Endothelial cell of umbilical vein (primary cell): ENCODE measurements around the gene RNF227.

Source experiments
- CTCF ChIP-seq, 2 donors: IDR thresholded peaks; 1 replicate in 1 of 2; 2 replicates in 1 of 2; pipeline ENCODE4 v1.5.1; 2011; ENCODE audit warnings: low read length in 2 of 2, mild to moderate bottlenecking in 2 of 2, moderate library complexity in 2 of 2, control low read depth in 1 of 2, inconsistent platforms in 1 of 2, low read depth in 1 of 2; ENCODE audit not compliant: insufficient read depth in 1 of 2; ENCODE audit errors: extremely low read depth in 1 of 2
- EZH2 ChIP-seq: IDR thresholded peaks from 2 replicates; pipeline ENCODE4 v1.6.1; 2012; ENCODE audit warnings: borderline replicate concordance, low read depth, mild to moderate bottlenecking, moderate library complexity, low read length, inconsistent platforms; ENCODE audit not compliant: severe bottlenecking
- FOS ChIP-seq: IDR thresholded peaks from 2 replicates; pipeline ENCODE4 v1.6.1; 2011; ENCODE audit warnings: mild to moderate bottlenecking, low read length, moderate library complexity, borderline replicate concordance; ENCODE audit not compliant: insufficient read depth
- GATA2 ChIP-seq: IDR thresholded peaks from 2 replicates; pipeline ENCODE4 v1.7.0; 2011; ENCODE audit warnings: low read depth, mild to moderate bottlenecking, moderate library complexity, mixed read lengths, low read length; ENCODE audit not compliant: insufficient read length, insufficient read depth
- JUN ChIP-seq: IDR thresholded peaks from 2 replicates; pipeline ENCODE4 v1.6.1; 2011; ENCODE audit warnings: borderline replicate concordance, low read depth; ENCODE audit not compliant: insufficient read length, insufficient read depth
- MAX ChIP-seq: IDR thresholded peaks from 2 replicates; pipeline ENCODE4 v1.6.1; 2011; ENCODE audit not compliant: insufficient read depth, insufficient read length
- MYC ChIP-seq: IDR thresholded peaks from one replicate; pipeline ENCODE4 v1.6.1; 2011; ENCODE audit warnings: mild to moderate bottlenecking, low read depth, low read length
- POLR2A ChIP-seq: IDR thresholded peaks from 2 replicates; pipeline ENCODE4 v1.6.1; 2012; ENCODE audit warnings: low read depth, mild to moderate bottlenecking, control low read depth, low read length
- POLR2AphosphoS5 ChIP-seq: IDR thresholded peaks from 2 replicates; pipeline ENCODE4 v1.6.1; 2012; ENCODE audit warnings: low read depth, mild to moderate bottlenecking, control low read depth, low read length, moderate library complexity; ENCODE audit not compliant: insufficient read depth

- TF ChIP-seq POLR2AphosphoS5 (no peak), MAX (no peak), POLR2A (no peak), CTCF (IDR thresholded peaks at IDR 0.05; ENCODE audit: extremely low read depth in 1 of 2, insufficient read depth in 1 of 2, low read depth in 1 of 2, low read length in 2 of 2) (no peak), FOS (no peak), GATA2 (no peak), EZH2 (no peak), MYC (no peak), JUN (no peak)
Observed at GRCh38 chr17:7884581-7885366, 31.3 kb downstream of the RNF227 start.
